BE2C (cell line): ENCODE measurements around the gene AACS.

Experiments
- DNase-seq: peaks from one replicate; pipeline ENCODE4 v3.0.0-alpha.2; 2020
- H3K27me3 ChIP-seq: fragments of 250-450 bp; sonication (Bioruptor Pico); 2 replicates; pipeline ENCODE4 v1.5.1; 2020; ENCODE audit warnings: mild to moderate bottlenecking
- H3K36me3 ChIP-seq: fragments of 250-450 bp; sonication (Bioruptor Pico); 2 replicates; pipeline ENCODE4 v1.5.1; 2020; ENCODE audit warnings: mild to moderate bottlenecking
- H3K4me1 ChIP-seq: fragments of 250-450 bp; sonication (Bioruptor Pico); 2 replicates; pipeline ENCODE4 v1.5.1; 2020
- H3K4me3 ChIP-seq: 2 replicates; pipeline ENCODE4 v1.5.1; 2011; ENCODE audit warnings: low read depth, low read length
- H3K9me3 ChIP-seq: fragments of 250-450 bp; sonication (Bioruptor Pico); 2 replicates; pipeline ENCODE4 v1.5.1; 2020
- TF ChIP-seq, protein P1 (sequence below): IDR thresholded peaks from 2 replicates; pipeline ENCODE4 v1.5.1; 2012; ENCODE audit warnings: mild to moderate bottlenecking, low read depth, low read length

AACS gene

DNA sequence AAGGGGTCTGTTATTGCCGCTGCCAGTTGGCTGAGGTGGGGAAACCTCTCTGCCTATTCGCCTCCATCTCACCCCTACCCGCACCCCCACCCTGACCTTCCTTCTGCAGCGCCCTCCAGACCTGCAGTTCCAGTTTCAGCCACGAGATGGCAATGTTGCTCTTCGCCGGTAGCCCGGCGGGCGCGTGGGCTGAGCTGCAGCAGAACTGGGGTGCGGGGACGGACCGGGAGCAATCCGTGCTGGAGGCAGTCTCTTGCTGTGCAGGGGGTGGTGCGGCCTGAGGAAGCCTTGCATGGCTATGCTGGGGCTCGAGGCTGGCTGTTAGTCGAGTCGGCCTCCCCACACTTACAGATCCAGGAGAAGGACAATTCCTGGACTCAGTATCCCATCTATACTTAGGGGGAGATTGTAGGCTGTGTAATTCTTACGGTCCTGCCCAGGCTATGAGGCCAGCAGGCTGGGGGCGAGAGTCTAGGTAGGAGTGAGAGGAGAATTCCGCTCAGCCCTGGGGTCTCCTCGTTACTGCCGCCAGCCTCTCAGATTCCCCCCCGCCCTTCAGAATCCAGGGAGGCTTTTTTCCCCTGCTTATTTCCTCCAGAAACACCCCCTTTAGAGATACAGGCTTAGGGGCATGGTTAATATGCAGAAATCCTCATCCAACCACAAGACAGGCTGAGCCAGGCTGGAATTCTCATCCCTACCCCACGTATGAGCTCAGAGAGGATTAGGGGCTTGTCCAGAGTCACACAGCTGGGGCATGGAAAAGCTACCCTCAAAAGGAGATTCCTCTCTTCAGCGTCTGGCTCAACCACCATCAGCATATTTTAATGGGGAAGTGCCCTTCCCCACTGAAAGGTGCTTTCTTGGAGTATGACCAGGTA is 118.2 kb downstream of the AACS start:
- peaks cover 2% of the 10 kb centered on the region; the same call in 1 of the 2 replicates for H3K4me1 ChIP-seq
- no peaks in the 10 kb centered on the region for H3K36me3 ChIP-seq
- TF ChIP-seq, protein P1, sequence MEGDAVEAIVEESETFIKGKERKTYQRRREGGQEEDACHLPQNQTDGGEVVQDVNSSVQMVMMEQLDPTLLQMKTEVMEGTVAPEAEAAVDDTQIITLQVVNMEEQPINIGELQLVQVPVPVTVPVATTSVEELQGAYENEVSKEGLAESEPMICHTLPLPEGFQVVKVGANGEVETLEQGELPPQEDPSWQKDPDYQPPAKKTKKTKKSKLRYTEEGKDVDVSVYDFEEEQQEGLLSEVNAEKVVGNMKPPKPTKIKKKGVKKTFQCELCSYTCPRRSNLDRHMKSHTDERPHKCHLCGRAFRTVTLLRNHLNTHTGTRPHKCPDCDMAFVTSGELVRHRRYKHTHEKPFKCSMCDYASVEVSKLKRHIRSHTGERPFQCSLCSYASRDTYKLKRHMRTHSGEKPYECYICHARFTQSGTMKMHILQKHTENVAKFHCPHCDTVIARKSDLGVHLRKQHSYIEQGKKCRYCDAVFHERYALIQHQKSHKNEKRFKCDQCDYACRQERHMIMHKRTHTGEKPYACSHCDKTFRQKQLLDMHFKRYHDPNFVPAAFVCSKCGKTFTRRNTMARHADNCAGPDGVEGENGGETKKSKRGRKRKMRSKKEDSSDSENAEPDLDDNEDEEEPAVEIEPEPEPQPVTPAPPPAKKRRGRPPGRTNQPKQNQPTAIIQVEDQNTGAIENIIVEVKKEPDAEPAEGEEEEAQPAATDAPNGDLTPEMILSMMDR: peak; percentile 98
- no peak overlapping the region for H3K4me3 ChIP-seq
- H3K9me3 ChIP-seq: no peaks in the 10 kb centered on the region; the same call in 1 of the 2 replicates
- peaks cover 54% of the 10 kb centered on the region for H3K27me3 ChIP-seq
- peak; percentile 78 for DNase-seq

- DNase-seq: no peak
- Histone ChIP-seq H3K9me3 (no peaks in the 10 kb centered on the region; the same call in 1 of the 2 replicates), H3K4me1 (peaks cover 2% of the 10 kb centered on the region; the same call in 1 of the 2 replicates), H3K4me3 (no peak overlapping the region), H3K36me3 (no peaks in the 10 kb centered on the region), H3K27me3 (peaks cover 63% of the 10 kb centered on the region)
- TF ChIP-seq, protein P1: no peak
These were observed 119.2 kb downstream of the AACS start for GRCh38 chr12:125184213-125184967.

DNA sequence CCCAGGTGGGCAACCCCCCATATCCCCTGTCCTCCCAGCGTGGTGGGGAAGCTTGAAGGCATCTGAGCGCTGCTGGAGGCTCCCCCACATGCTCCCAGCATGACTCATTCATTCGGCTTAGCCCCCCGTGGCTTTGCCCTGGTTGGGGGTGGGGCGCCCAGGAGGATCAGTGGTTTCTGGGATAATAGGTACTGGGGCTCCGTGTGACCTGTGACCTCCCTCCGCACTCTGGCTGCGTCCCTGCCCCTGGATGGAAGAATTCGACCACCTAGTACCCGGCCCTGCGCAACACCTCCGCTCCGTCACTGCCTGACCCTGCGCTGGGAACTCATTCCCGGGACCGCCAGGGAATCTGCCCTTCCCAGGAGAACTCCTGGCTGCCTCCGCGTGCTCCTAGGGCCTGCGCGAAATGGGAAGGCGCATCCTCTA is 120.1 kb downstream of the AACS start:
- no peaks in the 10 kb centered on the region for H3K36me3 ChIP-seq
- peak overlapping the region; percentile 38; the same call in 1 of the 2 replicates for H3K4me3 ChIP-seq
- H3K4me1 ChIP-seq: peaks cover 2% of the 10 kb centered on the region; the same call in 1 of the 2 replicates
- TF ChIP-seq, protein P1: no peak
- H3K27me3 ChIP-seq: peaks cover 70% of the 10 kb centered on the region
- peak; percentile 28 for DNase-seq
- no peaks in the 10 kb centered on the region; the same call in 1 of the 2 replicates for H3K9me3 ChIP-seq

DNA sequence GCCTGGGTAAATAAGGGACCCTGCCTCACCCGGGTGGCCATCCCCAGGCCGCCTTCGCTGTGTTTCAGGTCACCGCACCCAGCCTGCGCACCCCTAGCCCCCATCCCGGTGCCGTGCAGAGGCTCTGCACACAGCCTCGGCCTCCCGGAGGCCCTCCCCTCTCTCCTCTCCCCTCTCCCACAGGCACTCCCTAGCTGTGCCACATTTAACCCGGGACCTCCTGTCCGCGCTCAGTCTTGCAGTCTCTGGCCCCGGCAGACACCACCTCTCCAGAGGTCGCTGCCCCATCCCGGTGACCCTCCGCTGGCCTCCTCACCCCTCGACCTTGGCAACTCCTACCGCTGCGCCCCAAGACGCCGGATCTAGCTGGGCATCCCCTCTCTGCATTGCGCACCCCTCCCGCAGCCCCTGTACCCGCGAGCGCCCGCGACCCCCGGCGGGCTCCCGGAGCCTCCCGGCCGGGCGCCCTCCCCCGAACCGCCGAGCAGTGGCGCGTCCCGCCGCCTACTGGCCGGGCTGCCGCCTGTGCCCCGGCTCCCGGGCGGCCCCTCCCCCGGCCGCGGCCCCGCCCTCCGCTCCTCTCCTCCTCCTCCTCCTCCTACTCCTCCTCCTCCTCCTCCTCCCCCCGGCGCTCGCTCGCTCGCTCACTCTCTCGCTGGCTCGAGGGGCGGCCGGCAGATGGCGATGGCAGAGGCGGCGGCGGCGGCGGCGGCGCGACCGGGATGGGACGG is 120.7 kb downstream of the AACS start, which contains the start of gene TMEM132B:
TMEM132B (plus strand) TSS at position 647 of the 731 bp plus-strand sequence.
- Histone ChIP-seq H3K27me3 (peaks cover 70% of the 10 kb centered on the region), H3K9me3 (no peaks in the 10 kb centered on the region; the same call in 1 of the 2 replicates), H3K36me3 (no peaks in the 10 kb centered on the region), H3K4me1 (peaks cover 2% of the 10 kb centered on the region; the same call in 1 of the 2 replicates), H3K4me3 (peak within 1 kb of the TSS; percentile 38)
- DNase-seq: peak; percentile 92
- TF ChIP-seq, protein P1: no peak

- H3K4me1 ChIP-seq: peaks cover 2% of the 10 kb centered on the region; the same call in 1 of the 2 replicates
- no peaks in the 10 kb centered on the region for H3K36me3 ChIP-seq
- no peak overlapping the region for H3K4me3 ChIP-seq
- no peak for DNase-seq
- H3K27me3 ChIP-seq: peaks cover 70% of the 10 kb centered on the region
- TF ChIP-seq, protein P1: no peak
- no peaks in the 10 kb centered on the region; the same call in 1 of the 2 replicates for H3K9me3 ChIP-seq
These were observed 121.4 kb downstream of the AACS start for GRCh38 chr12:125186471-125187147.
